GM19193 (cell line): ENCODE data around the gene AGAP2.
A peak's percentile ranks its signal among the peaks of the same experiment; 100 is the strongest.

Experiments
- POLR2A ChIP-seq: IDR thresholded peaks from 4 replicates; pipeline ENCODE4 v1.6.1; 2011; ENCODE audit not compliant: insufficient read depth, insufficient read length; ENCODE audit errors: extremely low read depth

Gene AGAP2

DNA sequence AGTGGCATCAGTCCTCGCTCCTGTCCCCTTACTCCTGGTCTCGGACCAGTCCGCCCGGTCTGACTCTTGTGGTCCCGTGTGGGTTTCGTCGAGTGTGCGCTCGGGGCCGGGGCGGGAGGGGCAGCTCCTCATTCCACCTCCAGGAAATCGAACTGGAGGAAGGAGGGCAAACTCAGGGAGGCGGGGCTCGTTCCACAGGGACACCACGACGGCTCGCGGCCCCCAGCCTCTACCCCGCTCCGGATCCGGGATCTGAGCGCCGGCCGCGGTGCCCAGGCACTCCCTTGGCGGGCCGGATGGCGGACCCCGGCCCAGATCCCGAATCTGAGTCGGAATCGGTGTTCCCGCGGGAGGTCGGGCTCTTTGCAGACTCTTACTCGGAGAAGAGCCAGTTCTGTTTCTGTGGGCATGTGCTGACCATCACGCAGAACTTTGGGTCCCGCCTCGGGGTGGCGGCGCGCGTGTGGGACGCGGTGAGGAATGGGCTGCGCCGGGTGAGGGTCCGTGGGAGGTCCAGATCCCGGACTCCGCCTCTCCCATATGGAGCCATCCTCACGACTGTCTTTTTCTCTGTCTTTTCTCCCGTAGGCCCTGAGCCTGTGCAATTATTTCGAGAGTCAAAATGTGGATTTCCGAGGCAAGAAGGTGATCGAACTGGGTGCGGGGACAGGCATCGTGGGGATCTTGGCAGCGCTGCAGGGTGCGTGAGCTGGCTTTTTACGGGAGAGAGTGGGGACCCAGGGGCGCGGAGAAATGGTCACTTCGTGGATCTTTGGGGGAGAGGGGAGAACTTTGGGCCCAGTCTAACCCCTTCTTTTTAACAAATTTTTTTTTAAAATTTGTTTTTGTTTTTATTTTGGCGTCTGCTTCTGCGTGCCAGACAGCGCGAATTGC, 34.1 kb upstream of the AGAP2 start, which contains the start of gene EEF1AKMT3:
Gene EEF1AKMT3, plus strand, starts transcription at position 186 of the 894 bp plus-strand sequence. Its CDS starts 111 bp downstream, at position 297.
- TF ChIP-seq POLR2A, result no peak

DNA sequence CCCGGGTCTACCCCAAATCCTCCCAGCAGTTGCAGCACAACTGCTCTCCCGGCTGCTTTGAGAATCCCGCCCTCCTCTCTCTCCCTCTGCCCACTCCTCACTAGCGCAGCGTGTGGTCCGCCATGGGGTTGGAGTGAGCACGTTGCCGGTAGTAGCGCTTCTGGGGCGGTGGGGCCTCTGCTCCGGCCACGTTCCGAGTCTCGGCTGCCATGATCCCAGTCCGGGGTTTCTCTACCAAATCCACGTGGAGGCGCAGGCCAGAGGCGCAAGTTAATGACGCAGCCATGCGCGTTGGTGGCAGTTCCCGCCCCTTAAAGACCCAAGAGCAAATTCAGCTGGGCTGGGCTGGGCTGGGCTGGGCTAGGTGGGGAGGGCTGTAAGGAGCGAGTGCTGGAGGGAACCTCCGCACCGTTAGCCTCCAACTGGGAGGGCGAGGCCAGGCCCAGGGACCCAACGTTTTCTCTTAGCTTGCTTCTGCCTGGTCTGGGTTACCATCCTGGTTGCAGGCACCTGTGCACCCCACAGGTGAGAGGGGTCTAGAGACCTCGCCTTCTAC, 33.4 kb upstream of the AGAP2 start, which contains the start of gene METTL1:
Gene METTL1, minus strand, starts transcription at position 233 of the 556 bp plus-strand sequence. Its CDS starts 22 bp downstream, at position 211.
- TF ChIP-seq POLR2A, result peak; percentile 88

DNA sequence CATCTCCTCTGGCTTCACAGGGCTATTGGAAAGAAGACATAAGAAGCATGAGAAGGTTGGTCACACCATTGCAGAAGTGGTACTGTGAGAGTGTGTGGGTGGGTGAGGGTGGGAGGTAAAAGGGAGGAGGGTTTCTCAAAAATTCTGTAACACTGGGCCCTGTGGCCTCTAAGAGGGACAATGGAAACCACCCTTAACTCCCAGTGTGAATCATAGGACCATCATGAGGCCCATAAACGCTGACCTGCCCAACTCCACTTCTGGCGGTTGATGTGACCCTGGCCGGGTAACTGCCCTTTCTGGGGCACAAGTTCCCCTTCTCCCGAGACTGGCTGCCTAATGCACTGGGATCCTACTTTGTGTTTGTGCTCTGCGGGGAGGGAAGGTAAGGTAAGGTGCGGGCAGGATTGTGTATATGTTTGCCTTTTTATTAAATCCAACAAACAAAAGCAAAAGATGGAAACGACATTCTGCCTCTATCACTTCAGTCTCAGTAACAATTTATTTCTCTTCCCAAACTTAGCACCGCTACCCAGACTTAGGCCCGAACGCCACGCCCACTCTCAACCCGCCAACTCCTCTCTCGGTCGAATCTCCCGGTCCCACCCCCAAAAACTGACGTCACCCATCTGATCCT, 32.8 kb upstream of the AGAP2 start:
- no peak for TF ChIP-seq POLR2A

DNA sequence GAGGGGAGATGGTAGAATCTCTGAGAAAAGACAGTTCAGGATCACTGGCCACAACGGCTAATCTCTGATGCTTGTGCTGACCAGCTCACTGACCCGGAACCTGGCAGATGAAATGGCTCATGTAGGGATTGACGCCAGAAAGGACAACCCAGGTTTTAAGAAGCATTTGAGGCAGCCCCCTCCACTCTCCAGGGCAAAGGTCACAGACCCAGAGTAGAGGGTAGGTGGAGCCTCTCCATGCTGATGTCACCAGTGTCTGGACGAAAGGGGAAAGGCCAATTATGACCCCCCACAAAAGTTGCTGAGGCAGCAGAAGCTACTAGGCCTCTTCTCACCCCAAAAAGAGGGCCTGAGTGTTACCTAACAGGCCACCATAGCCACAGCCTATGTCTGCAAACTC, 32.2 kb upstream of the AGAP2 start:
- no peak for TF ChIP-seq POLR2A

DNA sequence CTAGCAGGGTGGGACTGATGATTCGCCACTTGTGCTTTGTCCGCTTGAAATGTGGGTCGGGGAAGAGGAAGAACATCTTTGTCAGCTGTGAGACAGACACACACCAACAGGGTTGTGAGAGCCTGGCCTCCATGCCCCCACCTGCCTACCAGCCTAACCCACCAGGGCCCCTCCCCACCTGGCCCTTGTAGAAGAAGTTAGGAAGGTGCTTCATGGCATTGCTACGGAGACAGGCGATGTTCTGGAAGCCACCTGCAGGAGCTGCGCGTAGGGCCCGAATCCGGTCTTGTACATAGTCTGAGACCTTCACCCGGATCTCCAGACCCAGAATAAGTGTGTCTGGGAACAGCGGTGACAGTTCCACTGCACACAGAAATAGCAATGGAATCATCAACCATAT, 31.1 kb upstream of the AGAP2 start:
- TF ChIP-seq POLR2A, result no peak

DNA sequence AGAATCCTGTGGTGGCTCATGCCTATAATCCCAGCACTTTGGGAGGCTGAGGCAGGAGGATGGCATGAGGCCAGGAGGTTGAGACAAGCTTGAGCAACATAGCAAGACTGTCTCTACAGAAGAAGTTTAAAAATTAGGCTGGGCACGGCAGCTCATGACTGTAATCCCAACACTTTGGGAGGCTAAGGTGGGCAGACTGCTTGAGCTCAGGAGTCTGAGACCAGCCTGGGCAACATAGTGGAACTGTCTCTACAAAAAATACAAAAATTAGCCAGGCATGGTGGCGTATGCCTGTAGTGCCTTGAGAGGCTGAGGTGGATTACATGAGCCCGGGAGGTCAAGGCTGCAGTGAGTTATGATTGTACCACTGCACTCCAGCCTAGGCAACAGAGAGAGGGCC, 29.3 kb upstream of the AGAP2 start:
- no peak for TF ChIP-seq POLR2A

DNA sequence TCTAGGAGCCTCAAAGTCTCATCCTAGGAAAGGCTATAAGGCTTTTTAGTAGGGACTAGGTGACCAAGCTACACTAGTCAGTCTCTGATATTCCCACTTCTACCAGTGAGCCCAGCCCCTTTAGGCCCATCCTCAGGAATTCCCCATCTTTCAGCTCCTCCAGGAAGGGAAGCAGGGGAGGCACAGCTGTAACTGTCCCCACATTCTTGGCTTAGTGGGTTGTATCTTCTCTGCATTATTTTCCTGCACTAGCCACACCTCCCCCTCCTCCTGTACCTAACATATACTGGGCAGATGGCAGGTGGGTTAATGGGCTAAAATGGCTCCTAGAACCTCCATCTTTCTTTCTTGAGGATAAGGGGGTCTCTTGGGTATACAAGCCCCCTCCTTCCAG, 28.8 kb upstream of the AGAP2 start:
- TF ChIP-seq POLR2A, result no peak

DNA sequence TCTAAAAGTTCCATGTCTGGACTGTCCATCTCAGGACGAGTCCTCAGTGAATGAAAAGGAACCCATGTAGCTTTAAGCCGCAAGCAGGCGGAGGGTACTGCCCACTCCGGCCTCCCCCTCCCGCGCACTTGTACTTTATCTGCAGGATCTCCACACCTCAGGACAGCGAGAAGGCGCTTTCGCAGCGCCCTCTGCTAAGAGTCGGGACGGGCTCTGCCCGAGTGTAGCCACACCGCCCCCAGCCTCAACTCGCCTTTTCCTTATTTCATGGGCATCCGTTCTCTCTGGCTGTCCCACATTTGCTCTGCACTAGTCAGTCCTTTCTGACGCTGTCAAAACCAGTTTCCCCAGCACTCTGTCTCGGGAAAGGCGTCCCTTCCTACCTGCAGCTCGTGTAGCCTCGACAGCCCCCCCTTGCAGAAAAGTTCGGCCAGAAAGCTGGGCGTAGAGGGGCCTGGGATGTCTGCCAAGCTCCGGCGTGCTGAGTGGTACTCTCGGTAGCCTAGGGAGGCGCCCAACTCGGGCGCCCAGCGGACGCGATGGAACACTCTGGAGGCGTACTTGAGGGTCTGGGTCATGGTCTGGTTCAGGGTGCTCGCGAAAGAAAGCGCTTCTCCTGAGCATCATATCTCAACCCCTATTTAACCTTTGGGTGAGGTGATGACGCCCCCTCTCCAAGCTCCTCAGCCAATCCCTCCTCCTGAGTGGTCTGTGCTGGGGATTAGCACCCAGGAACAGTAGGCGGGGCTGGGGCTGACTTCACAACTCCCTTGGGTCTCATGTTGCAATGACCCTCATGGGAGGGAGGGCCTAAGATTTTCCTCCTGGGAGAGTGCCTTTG, 28.1 kb upstream of the AGAP2 start, which contains the start of gene CYP27B1:
Gene CYP27B1, minus strand, starts transcription at position 615 of the 841 bp plus-strand sequence. Its CDS starts 37 bp downstream, at position 578.
- no peak for TF ChIP-seq POLR2A

DNA sequence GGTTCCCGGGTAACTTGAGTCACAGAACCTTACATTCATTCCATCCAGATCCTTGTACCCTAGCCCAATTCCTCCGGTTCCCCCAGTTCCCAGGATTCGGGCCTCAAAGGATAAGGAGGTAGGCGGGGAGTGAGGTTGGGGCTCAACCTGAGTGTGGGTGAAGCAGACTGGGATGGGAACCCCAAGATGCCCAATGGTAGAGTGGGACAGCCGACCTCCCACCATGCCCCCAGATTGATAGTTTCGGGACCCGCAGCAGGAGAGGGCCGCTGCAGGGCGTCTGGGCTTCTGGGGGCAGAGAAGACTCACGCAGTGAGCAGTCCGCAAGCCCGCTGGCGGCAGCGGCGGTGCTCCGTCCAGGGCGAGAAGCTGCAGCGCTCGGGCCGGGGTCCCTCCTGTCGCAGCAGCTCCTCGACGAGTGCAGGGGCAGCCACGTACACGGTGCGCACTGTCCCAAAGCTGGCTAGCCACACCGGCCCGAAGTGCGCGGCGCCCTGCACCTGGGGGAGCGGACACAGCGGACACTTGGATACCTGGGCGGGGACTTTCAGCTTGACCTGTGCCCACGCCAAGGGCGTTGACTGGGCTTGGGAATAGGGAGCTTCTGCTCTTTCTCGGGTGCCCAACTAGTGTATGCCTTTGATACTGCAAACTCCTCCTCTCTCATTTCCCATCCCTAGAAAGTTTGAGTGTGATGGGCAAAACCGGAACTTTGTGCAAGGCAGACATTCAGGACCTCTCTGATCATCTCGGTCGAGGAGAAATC, 27.3 kb upstream of the AGAP2 start:
- no peak for TF ChIP-seq POLR2A

DNA sequence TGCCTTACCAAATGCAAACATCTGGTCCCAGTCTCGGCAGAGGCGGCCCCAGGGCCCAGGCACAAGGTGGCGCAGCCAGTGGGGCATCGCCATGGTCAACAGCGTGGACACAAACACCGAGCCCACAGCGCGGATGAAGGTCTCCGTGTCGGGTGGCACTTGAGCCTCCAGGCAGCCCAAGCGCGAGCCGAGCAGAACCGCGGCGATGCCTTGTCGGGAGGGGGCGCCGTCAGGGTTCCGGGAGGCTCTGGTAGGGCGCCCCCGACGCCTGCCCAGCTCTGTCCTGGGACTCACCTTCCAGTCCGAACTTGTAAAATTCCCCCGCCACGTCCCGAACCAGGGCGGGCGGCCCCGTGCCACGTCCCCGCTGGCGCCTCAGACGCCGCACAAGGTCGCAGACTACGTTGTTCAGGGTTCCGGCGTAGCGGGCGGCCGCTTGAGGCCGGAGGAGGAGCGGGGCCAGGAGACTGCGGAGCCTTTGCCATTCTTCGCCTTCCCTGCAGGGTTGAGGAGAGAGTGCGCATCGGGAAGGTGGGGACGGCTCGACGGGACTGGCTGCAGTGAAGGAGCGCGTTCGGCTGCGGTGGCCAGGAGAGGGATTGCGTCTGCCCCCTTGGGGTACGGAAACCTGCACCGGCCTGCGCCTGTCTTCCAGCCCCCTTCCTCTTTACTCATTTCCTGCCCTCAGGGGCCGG, 26.6 kb upstream of the AGAP2 start:
- peak; percentile 27 for TF ChIP-seq POLR2A

DNA sequence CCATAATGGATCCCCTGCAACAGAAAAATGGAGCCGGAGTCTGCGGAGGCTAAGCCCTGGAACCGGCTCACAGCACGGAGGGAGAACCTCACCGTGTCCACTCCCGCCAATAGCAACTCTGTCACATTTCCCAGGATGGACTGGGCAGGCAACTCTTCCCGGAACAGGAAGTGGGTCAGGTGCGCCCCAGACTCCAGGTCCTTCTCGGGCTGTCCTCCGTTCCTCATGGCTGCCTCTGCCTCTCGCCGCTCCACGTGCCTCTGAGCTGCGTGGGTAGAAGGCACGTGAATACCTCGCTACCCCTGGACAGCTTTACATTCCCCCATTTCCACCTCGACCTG, 26.1 kb upstream of the AGAP2 start:
- no peak for TF ChIP-seq POLR2A

DNA sequence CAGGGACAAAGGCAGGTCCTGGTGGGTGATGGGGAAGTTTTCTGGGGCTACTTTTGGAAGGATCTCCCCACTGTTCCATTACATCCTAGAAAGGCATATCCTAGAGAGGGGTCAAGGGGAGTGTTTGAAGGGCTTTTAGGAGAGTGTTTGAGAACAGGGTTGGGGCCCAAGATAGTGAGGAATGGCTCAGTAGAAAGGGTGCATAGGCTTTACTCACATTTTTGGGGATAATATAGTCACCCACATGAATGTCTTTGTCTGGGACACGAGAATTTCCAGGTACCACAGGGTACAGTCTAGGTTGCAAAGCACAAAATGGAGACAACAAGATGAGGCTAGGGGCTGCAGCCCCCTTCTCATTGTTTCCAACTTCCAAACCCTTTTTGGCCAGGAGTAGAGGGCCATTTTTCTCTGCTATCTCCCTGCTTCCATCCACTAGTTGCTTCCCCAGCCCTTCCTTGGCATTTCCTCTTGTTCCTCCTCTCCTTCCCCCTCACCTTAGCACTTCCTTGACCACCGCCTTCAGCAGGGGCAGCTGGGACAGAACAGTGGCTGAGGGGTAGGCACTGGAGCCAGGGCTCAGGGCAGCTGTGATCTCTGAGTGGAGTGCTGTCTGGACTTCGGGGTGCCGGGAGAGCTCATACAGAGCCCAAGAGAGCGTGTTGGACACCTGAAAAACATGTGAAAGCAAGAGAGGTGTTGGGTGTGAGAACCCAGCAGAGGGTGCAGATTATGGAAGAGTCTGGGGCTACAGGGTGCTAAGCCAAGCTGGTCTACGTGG, 25.5 kb upstream of the AGAP2 start:
- TF ChIP-seq POLR2A, result no peak

DNA sequence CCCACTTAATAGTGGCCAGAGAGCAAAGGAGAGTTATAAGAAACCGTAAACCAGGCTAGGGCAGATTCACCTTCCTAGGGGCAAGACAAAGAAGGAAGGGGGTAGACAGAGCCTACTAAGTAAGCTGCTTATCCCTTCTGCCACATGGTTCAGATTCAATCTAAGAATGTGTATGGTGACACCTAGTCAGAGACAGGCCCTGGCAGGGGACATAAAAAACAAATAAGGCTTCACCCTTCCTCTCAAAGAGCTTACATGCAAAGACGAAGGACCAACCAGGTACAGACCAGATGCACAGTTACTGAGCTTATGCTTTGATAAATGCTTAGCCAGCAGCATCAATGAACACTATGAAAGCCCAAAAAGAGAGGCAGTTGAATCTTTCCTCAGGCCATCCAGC, 23.9 kb upstream of the AGAP2 start:
- no peak for TF ChIP-seq POLR2A

DNA sequence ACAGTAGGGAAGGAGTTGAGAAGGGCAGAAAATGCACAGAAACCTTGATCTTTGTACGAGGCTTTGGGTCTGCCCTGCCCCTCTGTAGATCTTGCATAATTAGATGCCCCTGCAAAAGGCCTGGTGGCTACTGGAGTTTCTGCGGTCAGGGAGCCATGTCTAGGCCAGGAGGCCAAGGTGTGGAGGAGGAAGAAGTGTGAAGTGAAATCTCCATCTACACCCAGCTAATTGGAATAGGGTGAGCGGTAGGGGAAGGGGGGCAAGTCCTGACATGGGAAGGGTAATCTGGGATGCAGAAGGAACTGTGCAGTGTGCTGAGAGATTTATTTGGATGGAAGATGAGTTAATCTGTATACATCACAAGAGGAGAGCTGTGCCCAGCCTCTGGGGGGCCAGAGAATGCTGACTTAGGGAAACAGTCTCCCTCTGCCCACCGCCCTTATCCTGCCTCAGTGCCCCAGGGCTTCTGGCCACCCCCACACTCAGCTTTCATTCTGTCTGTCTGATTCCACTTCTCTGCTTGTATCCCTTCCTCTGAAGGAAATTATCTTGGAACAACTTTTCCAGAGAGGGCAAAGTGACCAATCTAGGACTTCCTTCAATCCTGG, 23.0 kb upstream of the AGAP2 start:
- no peak for TF ChIP-seq POLR2A
